Activated T-cell treated with anti-CD3 and anti-CD28 coated beads, Interleukin-2, amount 50 U/mL, for 4 hours (primary cell): ENCODE measurements around the gene TARP. TPM values are rescaled to one million over a fixed set of nuclear protein-coding genes. Genes with fewer than 3 reads are reported as not detected.

Experiments
- ATAC-seq, 2 donors: fragments of 200-7000 bp; cut with Tn5 transposase; one replicate each; pipeline ENCODE4 v1.10.0; 2021
- DNase-seq: peaks from one replicate; pipeline ENCODE4 v3.0.0-alpha.2; 2020
- H3K27me3 Mint-ChIP-seq: one replicate; pipeline ENCODE4 v1.8.0; 2021; ENCODE audit warnings: low read depth, mixed read lengths
- H3K36me3 Mint-ChIP-seq: one replicate; pipeline ENCODE4 v1.8.0; 2022; ENCODE audit warnings: mixed read lengths; ENCODE audit not compliant: insufficient read depth
- H3K4me1 Mint-ChIP-seq: one replicate; pipeline ENCODE4 v1.8.0; 2021; ENCODE audit warnings: low read depth, mixed read lengths
- H3K4me3 Mint-ChIP-seq: one replicate; pipeline ENCODE4 v1.8.0; 2021; ENCODE audit warnings: mild to moderate bottlenecking, moderate library complexity, mixed read lengths
- H3K9me3 Mint-ChIP-seq: one replicate; pipeline ENCODE4 v1.8.0; 2021; ENCODE audit warnings: mixed read lengths
- total RNA-seq, 3 donors: library from RNA; stranded (reverse); gene quantifications; one replicate each; pipeline ENCODE4 v1.2.1, GENCODE V29; 2021

Gene TARP

DNA sequence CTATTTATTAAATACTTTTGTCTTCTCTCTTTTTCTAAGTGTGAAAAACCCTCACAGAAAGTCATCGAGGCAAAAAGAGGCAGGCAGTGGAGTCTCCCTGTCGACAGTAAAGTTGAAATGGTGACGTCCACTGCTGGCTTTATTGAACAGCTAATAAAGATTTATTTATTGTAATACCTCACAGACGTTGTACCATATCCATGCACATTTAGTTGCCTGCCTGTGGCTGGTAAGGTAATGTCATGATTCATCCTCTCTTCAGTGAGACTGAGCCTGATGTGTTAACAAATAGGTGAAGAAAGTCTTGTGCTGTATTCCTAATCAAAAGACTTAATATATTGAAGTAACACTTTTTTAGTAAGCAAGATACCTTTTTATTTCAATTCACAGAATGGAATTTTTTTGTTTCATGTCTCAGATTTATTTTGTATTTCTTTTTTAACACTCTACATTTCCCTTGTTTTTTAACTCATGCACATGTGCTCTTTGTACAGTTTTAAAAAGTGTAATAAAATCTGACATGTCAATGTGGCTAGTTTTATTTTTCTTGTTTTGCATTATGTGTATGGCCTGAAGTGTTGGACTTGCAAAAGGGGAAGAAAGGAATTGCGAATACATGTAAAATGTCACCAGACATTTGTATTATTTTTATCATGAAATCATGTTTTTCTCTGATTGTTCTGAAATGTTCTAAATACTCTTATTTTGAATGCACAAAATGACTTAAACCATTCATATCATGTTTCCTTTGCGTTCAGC is 43.4 kb downstream of the TARP start:
- Mint-ChIP-seq H3K4me1 (peaks cover 48% of the 10 kb centered on the region), H3K36me3 (peaks cover 15% of the 10 kb centered on the region), H3K9me3 (no peaks in the 10 kb centered on the region), H3K4me3 (no peak overlapping the region), H3K27me3 (no peaks in the 10 kb centered on the region)
- ATAC-seq (no peak), DNase-seq (no peak)

DNA sequence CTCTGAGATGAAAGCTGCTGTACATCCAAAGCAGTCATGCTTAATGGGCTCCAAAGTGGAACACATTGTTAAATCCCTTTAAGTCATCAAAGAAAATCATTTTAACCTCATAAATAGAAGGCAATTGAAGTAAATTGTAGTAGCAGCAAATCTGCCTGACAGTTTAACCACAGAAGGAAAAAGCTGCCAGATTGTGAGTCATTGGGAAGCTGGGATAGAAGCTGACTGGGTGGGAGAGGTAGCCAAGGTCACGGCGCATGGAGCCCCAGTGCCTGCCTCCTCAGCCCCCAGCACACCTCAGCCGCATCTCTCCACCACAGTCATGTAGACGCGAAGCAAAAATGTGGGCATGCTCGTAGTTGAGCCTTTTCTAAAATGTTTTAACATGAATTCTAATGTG is 44.0 kb downstream of the TARP start:
- Mint-ChIP-seq H3K36me3 (peaks cover 16% of the 10 kb centered on the region), H3K9me3 (no peaks in the 10 kb centered on the region), H3K4me3 (no peak overlapping the region), H3K4me1 (peaks cover 43% of the 10 kb centered on the region), H3K27me3 (no peaks in the 10 kb centered on the region)
- ATAC-seq (no peak), DNase-seq (no peak)

DNA sequence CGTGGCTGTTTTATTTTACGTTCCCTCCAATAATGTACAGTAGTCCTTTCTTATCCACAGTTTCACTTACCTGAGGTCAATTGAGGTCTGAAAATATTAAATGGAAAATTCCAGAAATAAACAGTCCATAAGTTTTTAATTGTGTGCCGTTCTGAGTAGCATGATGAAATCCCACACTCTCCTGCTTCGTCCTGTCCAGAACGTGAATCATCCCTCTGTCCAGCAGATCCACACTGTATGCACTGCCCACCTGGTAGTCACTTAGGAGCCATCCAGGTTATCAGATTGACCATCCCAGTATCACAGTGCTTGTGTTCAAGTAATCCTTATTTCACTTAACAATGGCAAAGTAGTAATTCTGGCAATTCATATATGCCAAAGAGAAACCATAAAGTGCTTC is 49.0 kb downstream of the TARP start:
- Mint-ChIP-seq H3K27me3 (no peaks in the 10 kb centered on the region), H3K9me3 (no peaks in the 10 kb centered on the region), H3K4me3 (no peak overlapping the region), H3K36me3 (peaks cover 23% of the 10 kb centered on the region), H3K4me1 (peaks cover 37% of the 10 kb centered on the region)
- ATAC-seq (no peak), DNase-seq (no peak)

DNA sequence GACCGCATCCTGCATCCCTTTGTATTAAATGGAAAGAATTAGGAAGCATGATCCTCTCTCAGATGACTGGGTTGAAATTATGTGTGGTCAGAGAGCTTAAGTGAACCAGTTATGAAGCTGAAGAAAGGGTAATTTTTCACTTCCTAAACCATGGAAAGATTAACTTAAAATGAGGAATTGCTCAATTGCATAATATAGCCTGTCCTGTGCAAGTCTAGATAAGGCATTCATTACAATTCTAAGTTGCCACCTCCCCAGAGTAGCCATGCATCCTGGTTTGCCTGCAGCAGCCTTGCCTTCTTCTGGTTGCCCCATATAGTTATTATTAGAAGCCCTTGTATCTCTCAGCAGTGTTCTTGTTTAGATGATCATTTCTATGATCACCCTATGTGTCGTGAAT is 50.1 kb downstream of the TARP start:
- no peak for ATAC-seq
- Mint-ChIP-seq H3K27me3 (no peaks in the 10 kb centered on the region), H3K9me3 (no peaks in the 10 kb centered on the region), H3K4me3 (no peak overlapping the region), H3K36me3 (peaks cover 25% of the 10 kb centered on the region), H3K4me1 (peaks cover 39% of the 10 kb centered on the region)
- no peak for DNase-seq

DNA sequence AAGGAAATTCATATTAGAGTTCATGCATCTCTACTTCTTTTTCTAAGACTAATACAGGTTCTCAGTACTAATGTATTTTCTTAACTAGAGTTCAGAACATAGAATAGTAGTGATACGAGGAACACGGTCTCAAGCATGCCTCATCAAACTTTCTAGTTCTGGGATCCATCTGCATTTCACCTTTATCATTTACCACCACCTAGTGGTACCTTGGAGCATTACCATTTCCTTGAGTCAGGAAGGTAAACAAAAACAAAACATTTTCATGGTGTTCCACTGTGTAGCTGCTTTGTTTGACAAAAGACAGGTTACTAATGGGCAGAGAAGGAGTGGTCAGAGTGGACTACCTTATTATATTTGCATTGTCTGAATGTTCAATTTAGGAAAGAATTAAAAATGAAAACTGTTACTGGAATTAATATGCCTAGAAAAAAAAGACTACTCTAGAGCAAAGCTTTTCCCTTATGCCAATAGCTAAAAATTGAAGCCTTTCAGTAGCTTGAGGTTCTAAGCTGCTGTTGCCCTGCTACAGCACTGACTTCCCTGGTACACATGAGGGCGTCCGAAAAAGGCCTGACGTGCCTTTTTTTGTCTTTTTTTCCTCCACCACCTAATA is 50.8 kb downstream of the TARP start:
- Mint-ChIP-seq H3K4me1 (peaks cover 42% of the 10 kb centered on the region), H3K36me3 (peaks cover 25% of the 10 kb centered on the region), H3K27me3 (no peaks in the 10 kb centered on the region), H3K9me3 (no peaks in the 10 kb centered on the region), H3K4me3 (no peak overlapping the region)
- DNase-seq: no peak
- peak; percentile 33 to 60 for ATAC-seq

DNA sequence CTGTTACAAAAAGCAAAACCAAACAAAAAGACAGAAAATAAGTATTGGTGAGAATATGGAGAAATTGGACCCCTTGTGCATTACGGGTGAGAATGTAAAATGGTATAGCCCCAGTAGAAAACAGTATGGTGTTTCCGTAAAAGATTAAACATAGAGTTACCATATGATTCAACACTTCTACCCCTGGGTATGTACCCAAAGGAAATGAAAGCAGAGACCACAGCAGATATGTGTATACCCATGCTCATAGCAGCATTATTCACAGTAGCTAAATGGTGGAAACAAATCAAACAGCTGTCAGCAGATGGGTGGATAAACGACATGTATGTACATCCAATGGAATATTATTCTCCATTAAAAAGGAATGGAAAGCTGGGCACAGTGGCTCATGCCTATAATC is 53.0 kb downstream of the TARP start:
- Mint-ChIP-seq H3K4me1 (peaks cover 61% of the 10 kb centered on the region), H3K36me3 (peaks cover 29% of the 10 kb centered on the region), H3K4me3 (peak overlapping the region; percentile 35), H3K9me3 (no peaks in the 10 kb centered on the region), H3K27me3 (no peaks in the 10 kb centered on the region)
- no peak for DNase-seq
- ATAC-seq: peak; percentile 56 to 79

DNA sequence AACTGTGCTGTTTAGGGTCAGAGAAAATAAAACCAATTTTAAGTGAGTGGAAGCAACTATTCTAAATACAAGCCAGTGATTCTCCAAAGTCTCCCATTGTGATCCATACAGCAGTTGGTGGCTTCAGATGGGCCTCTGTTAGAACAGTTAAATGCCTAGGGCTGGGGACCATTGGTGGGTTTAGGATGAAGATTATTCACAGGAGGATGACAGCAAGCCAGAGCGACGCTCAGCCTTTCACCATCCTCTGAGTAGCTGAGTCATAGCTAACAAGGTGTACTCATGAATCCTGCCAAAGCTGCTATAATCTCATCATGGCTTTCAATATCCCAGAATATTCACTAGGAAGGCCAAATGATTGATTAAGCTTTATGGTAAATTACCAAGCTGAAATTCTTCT is 55.8 kb downstream of the TARP start:
- H3K4me3 Mint-ChIP-seq: peak overlapping the region; percentile 65
- no peak for DNase-seq
- H3K4me1 Mint-ChIP-seq: peaks cover 52% of the 10 kb centered on the region
- H3K27me3 Mint-ChIP-seq: no peaks in the 10 kb centered on the region
- ATAC-seq: peak in 1 of 2 donors; percentile 53
- H3K9me3 Mint-ChIP-seq: no peaks in the 10 kb centered on the region
- H3K36me3 Mint-ChIP-seq: peaks cover 26% of the 10 kb centered on the region

DNA sequence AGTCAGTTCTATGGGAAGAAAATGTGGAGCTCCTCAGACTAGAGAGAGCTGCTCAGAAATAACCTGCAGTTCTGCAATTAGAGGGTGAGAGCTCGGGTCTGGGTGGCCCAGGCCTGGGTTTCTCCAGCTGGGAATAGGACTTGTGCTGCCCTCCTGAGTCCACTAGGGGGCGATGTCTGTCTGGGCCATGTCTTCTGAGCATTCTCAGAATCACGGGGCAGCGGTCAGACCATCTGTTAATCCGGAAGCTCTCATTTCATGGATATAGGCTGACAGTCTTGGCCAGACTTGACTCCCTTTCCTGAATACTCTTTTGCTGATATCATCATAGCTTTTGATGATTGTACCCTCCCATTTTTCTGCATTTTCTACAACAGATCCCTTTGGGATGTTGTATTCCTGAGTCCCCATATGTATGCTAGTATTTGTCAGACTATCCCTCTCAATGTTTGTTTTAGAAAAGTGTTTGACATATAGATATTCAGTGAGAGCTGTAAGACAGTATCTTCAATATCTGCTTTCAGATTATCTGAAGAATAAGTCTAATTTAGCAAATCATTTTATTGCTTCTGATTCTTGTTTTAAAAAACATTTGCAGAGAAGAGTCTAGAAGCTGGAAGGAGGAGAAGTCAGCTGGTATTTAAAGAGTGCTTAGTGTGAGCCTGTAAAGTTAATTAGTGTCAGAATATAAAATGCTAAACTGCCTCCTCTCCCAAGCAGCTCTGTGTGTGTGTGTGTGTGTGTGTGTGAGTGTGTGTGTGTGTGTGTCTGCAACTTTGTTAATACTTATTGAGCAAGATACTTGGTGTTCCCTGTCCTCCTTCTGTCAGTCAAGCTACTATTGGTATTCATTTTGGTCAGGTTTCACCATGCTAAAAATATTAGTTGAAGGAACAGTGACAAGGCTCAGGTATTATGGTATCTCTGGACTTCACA is 57.4 kb downstream of the TARP start:
- Mint-ChIP-seq H3K4me3 (peak overlapping the region; percentile 9), H3K9me3 (no peaks in the 10 kb centered on the region), H3K36me3 (peaks cover 28% of the 10 kb centered on the region), H3K27me3 (no peaks in the 10 kb centered on the region), H3K4me1 (peaks cover 43% of the 10 kb centered on the region)
- ATAC-seq (peak; percentile 61 to 93), DNase-seq (peak; percentile 70)

DNA sequence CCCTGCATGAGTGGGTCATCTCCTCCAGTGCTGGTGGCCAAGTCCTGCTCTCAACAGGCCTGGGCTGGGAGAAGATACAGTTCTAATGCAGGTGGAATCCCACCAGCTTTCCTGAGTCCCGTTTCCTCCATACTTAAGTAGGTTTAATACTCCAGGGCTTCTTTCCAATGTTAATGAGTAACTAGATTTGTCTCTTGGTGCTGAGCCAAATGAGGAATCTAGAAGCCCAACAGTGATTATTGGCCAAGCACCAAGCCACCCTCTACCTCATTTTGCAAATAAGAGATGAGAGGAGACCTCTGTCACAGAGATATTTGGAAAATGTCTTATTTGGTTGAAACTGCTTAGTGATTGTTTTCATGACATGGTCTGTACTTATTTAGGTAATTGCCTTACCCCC is 58.3 kb downstream of the TARP start:
- Mint-ChIP-seq H3K4me3 (no peak overlapping the region), H3K27me3 (no peaks in the 10 kb centered on the region), H3K9me3 (no peaks in the 10 kb centered on the region), H3K4me1 (peaks cover 37% of the 10 kb centered on the region), H3K36me3 (peaks cover 23% of the 10 kb centered on the region)
- no peak for DNase-seq
- ATAC-seq: no peak

DNA sequence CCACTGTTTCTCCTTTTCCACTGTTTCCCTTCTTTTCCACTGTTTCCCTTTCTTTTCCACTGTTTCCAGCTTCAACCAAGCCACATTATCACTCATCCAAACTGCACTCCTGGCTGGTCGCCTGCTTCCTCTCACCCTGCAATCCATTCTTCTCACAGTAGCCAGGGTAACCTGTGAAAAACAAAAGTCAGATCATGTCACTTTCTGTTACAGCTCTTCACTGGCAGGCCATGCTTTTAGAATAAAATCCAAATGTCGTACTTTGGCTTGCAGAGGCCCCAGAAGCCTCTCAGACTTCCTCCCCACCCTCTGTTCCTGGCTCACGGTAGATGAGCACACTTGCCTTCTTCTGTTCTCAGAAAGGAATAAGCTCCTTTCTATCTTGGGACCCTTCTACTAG is 61.5 kb downstream of the TARP start:
- no peaks in the 10 kb centered on the region for H3K27me3 Mint-ChIP-seq
- no peak overlapping the region for H3K4me3 Mint-ChIP-seq
- DNase-seq (no peak), ATAC-seq (no peak)
- peaks cover 17% of the 10 kb centered on the region for H3K4me1 Mint-ChIP-seq
- peaks cover 20% of the 10 kb centered on the region for H3K36me3 Mint-ChIP-seq
- H3K9me3 Mint-ChIP-seq: no peaks in the 10 kb centered on the region

DNA sequence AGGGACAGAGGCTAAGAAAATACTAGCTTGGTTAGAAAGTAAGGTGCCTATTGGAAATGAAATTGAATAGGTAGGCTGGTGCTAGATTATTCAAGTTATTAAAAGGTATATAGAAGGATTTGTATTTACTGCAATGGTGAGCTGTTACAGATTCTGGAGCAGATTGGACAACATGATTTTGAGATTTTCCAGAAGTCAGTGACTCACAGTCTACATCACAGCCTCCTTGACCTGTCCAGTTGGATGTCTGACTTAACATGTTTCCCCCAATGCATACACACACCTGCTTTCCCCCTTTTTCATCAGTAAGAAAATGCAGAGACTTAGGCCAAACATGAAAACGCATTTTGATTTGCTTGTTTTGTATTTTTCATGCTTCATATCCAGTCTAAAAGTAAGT is 62.0 kb downstream of the TARP start:
- H3K36me3 Mint-ChIP-seq: peaks cover 20% of the 10 kb centered on the region
- H3K27me3 Mint-ChIP-seq: no peaks in the 10 kb centered on the region
- H3K9me3 Mint-ChIP-seq: no peaks in the 10 kb centered on the region
- H3K4me1 Mint-ChIP-seq: peaks cover 14% of the 10 kb centered on the region
- H3K4me3 Mint-ChIP-seq: no peak overlapping the region
- no peak for ATAC-seq
- DNase-seq: no peak

Other genes starting within 250 kb of the TARP start
- 10 to 100 TPM; 30.2 to 31.3 (median 30.7) TPM for gene STARD3NL, start 95.4 kb downstream of the TARP start, total RNA-seq